GM10266 (cell line): Measurements from ENCODE around the gene ADGRL3.

Source experiments
- DNase-seq: peaks from one replicate; pipeline ENCODE4 v3.0.0; 2012; ENCODE audit errors: extremely low spot score
- TF ChIP-seq, protein P1 (sequence below): IDR thresholded peaks from 2 replicates; pipeline ENCODE4 v1.5.1; 2012; ENCODE audit warnings: mild to moderate bottlenecking, low read depth; ENCODE audit not compliant: control insufficient read depth, insufficient read depth; ENCODE audit errors: missing control alignments

The ADGRL3 gene

DNA sequence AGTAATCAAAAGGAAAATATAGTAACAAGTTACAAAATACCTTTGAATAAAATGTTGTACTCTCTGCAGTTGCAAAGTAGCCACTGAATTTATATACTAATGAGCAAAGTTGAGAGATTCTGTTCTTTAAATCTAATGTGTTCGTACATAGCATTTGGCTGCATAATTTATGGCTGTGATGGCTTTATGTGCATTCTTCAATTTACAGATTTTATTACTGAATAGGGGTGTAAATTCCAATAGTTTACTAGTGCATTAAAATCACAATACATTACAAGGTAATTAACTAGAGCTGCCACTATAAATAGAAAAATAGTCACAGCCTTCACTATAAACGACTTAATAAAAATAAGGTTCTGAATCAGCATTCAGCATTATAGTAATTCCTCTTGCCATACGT lies 620.0 kb downstream of the ADGRL3 start:
- no peak for DNase-seq
- TF ChIP-seq, protein P1, sequence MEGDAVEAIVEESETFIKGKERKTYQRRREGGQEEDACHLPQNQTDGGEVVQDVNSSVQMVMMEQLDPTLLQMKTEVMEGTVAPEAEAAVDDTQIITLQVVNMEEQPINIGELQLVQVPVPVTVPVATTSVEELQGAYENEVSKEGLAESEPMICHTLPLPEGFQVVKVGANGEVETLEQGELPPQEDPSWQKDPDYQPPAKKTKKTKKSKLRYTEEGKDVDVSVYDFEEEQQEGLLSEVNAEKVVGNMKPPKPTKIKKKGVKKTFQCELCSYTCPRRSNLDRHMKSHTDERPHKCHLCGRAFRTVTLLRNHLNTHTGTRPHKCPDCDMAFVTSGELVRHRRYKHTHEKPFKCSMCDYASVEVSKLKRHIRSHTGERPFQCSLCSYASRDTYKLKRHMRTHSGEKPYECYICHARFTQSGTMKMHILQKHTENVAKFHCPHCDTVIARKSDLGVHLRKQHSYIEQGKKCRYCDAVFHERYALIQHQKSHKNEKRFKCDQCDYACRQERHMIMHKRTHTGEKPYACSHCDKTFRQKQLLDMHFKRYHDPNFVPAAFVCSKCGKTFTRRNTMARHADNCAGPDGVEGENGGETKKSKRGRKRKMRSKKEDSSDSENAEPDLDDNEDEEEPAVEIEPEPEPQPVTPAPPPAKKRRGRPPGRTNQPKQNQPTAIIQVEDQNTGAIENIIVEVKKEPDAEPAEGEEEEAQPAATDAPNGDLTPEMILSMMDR, result no peak

DNA sequence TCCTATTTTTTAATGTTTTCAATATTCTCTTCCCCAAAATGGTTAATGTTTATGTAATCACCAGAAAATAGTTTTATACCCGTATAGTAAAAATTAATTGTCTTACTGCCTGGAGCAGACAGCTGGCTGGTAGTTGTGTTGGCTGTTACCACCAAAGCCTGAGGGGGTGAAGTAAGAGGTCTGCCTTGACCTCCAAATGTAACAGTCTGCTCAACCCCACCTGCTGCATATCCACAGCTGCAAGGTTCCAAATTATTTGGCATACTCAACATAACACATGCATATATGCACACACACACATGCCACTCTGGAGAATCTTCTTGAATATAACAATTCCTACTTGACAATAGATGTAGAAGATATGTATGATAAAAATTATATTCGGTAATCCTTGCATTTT lies 624.3 kb downstream of the ADGRL3 start:
- no peak for DNase-seq
- TF ChIP-seq, protein P1, result no peak

DNA sequence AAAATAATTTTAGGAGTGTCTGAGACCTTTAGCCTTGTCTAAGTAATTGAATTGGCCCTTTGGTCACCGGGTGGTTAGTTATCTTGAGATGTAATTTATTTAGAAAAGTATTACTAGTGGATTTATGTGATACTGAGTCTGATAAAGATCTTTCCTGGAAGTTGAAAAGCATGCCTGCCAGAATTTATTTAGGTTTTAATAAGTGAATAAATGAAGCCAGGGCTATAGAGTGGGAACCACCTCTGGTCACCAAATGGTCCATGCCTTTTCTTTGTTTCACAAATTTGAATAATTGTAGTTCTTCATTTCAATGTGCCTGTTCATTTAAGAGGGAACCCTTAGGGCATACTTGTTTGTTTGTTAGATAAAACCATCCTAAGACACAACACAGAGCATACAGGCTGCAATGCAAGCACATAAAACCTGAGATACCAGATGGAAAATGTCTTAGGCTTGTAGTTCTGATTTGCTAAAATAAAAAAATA lies 627.8 kb downstream of the ADGRL3 start:
- DNase-seq, result no peak
- TF ChIP-seq, protein P1, result no peak

DNA sequence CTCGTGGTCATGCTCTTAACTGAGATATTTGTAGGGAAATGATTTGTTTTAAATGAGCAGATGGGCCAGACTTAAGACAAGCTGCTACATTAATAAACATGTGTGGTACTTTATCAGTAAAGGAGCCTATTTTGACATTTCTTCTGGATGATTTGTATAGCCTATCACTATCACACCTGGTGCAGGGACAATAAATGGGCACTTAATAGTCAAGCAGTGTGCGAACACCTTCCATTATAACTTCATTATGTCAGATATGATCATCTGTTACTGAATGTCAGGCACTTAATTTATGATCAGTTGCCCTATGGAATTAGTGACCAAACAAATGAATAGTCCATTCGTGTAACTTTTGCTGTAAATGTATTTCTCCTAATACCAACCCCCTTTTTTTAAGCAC lies 628.8 kb downstream of the ADGRL3 start:
- TF ChIP-seq, protein P1, result no peak
- no peak for DNase-seq

DNA sequence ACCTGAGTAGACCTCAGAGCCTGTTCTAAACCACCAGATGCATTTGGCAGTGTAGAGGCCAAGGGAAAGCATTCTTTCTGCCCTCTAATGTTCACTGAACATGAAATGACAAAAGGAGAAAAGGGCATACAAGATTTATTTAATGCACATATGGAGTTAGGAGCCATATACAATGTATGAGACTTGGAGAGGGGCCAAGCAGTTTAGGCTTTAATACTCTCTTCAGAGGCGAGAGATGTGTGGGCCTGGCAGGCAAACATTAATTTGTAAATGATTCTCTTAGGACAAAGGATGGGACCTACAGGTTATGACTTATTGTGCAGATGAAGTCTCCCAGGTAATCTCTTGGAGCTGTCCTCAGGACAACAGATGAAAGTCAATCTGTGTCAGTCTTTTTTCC lies 631.9 kb downstream of the ADGRL3 start:
- TF ChIP-seq, protein P1, result no peak
- no peak for DNase-seq

DNA sequence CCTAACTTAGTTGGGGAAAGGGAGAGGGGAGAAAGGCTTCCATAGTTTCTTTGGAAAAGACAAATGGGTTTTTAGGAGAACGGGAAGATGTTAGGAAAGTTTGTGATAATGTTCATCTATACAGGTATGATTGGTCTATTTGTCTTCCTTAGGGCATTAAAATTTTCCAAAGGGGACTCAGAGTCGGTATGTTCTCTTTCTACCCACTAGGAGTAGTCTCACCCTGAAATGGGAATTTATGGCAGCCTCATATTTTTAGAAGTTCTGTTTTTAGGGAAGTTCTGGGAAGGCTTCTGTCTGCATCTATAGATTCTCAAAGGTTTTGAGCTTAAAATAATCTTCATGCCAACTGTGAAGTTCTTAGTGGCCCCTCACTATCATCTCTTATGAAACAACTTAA lies 637.3 kb downstream of the ADGRL3 start:
- DNase-seq, result no peak
- TF ChIP-seq, protein P1, result no peak

DNA sequence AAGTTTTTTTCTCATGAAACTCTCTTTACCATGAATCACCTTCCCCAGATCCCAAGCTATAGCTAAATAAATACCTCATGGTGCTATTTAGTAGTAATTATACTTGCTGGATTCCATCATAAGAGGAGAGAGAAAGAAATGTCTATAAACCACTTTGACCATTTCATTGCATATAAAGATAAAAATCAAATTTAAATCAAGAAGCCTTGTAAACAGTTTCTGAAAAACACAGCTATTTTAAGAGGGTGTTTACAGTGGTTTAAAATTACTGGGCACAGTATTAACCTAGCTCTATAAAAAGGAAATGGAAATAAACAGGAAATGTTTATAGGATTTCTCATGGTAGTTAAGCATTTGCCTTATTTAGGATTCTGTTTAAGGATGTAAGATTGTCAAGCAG lies 637.9 kb downstream of the ADGRL3 start:
- DNase-seq, result no peak
- TF ChIP-seq, protein P1, result no peak
